ENCODE data around the gene CASR.

CASR gene

GRCh38 chr3:122258757-122259371 is 75.4 kb downstream of the CASR start:
- peak; percentile 39 to 41 for DNase-seq

GRCh38 chr3:122260206-122260605 is 76.7 kb downstream of the CASR start:
- no peak for DNase-seq

GRCh38 chr3:122263058-122263457 is 79.6 kb downstream of the CASR start:
- DNase-seq, result no peak

GRCh38 chr3:122263974-122264588 is 80.6 kb downstream of the CASR start:
- no peak for DNase-seq

- DNase-seq, result no peak
Measured at GRCh38 chr3:122265957-122266356, 82.5 kb downstream of the CASR start.

- no peak for DNase-seq
Measured at GRCh38 chr3:122268257-122269024, 85.0 kb downstream of the CASR start.

GRCh38 chr3:122269045-122269444 is 85.6 kb downstream of the CASR start:
- no peak for DNase-seq

- no peak for DNase-seq
Measured at GRCh38 chr3:122271246-122271898, 87.9 kb downstream of the CASR start.

- no peak for DNase-seq
Measured at GRCh38 chr3:122272879-122273278, 89.4 kb downstream of the CASR start.

GRCh38 chr3:122273498-122273897 is 90.0 kb downstream of the CASR start:
- no peak for DNase-seq

- no peak for DNase-seq
Measured at GRCh38 chr3:122281891-122282290, 98.4 kb downstream of the CASR start.

GRCh38 chr3:122283796-122284445 is 100.5 kb downstream of the CASR start:
- no peak for DNase-seq

- no peak for DNase-seq
Measured at GRCh38 chr3:122284486-122284885, 101.0 kb downstream of the CASR start.

- no peak for DNase-seq
Measured at GRCh38 chr3:122294359-122294758, 110.9 kb downstream of the CASR start.

- DNase-seq, result no peak
Measured at GRCh38 chr3:122295266-122296062, 112.0 kb downstream of the CASR start.

GRCh38 chr3:122298239-122298638 is 114.8 kb downstream of the CASR start:
- no peak for DNase-seq

- DNase-seq, result no peak
Measured at GRCh38 chr3:122299215-122299614, 115.7 kb downstream of the CASR start.

GRCh38 chr3:122299872-122300460 is 116.5 kb downstream of the CASR start:
- no peak for DNase-seq

GRCh38 chr3:122301063-122301462 is 117.6 kb downstream of the CASR start:
- DNase-seq, result no peak

- DNase-seq, result no peak
Measured at GRCh38 chr3:122305818-122306621, 122.6 kb downstream of the CASR start.

GRCh38 chr3:122306622-122306953 is 123.1 kb downstream of the CASR start:
- no peak for DNase-seq

All from hippocampal formation (tissue), 2 donors.